ENCODE measurements around the gene PAPSS2. TPM values are rescaled to one million over a fixed set of nuclear protein-coding genes. Genes with fewer than 3 reads are reported as not detected.

Gene PAPSS2
- total and polyA plus RNA-seq, 2 experiments from 2014 or later, result 13.2 to 19.6 TPM

DNA sequence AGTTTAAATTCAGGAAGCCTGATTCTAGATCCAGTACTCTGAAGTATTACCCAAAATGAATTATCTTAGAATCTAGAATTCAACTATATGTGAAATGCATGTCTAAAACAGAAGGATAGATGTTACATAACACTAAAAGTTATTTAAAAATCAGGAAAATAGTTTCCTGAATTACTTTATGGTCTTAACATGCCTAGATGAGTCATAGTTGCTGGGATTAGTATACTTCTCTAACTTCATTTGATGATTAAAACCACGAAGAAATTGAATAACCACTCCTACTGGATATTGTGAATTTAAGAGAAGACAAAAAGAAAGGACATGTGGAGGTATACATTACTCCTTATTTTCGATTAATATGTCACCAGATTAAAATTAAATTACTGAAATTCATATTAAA is 92.9 kb downstream of the PAPSS2 start (continued):
- TF ChIP-seq, protein P1, sequence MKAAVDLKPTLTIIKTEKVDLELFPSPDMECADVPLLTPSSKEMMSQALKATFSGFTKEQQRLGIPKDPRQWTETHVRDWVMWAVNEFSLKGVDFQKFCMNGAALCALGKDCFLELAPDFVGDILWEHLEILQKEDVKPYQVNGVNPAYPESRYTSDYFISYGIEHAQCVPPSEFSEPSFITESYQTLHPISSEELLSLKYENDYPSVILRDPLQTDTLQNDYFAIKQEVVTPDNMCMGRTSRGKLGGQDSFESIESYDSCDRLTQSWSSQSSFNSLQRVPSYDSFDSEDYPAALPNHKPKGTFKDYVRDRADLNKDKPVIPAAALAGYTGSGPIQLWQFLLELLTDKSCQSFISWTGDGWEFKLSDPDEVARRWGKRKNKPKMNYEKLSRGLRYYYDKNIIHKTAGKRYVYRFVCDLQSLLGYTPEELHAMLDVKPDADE (IDR thresholded peaks at IDR 0.05), result no peak
- TF ChIP-seq CREB1 (CRISPR knock-in tag; IDR thresholded peaks at IDR 0.05; ENCODE audit: low read depth), result no peak
- no peak for TF ChIP-seq EZH2 (IDR thresholded peaks at IDR 0.05; ENCODE audit: low read depth, unreplicated experiment)
- no peak for TF ChIP-seq JUNB (IDR thresholded peaks at IDR 0.05; ENCODE audit: unreplicated experiment)

- H3K4me2 ChIP-seq, result no peak overlapping the region
- TF ChIP-seq, protein P1 (IDR thresholded peaks at IDR 0.05), result no peak
- no peak for TF ChIP-seq NANOG (IDR thresholded peaks at IDR 0.05; ENCODE audit: borderline replicate concordance)
- TF ChIP-seq ZNF331 (CRISPR knock-in tag; IDR thresholded peaks at IDR 0.05; ENCODE audit: low read depth), result no peak
- TF ChIP-seq ZNF462 (CRISPR knock-in tag; IDR thresholded peaks at IDR 0.05), result no peak
- TF ChIP-seq, protein P2, sequence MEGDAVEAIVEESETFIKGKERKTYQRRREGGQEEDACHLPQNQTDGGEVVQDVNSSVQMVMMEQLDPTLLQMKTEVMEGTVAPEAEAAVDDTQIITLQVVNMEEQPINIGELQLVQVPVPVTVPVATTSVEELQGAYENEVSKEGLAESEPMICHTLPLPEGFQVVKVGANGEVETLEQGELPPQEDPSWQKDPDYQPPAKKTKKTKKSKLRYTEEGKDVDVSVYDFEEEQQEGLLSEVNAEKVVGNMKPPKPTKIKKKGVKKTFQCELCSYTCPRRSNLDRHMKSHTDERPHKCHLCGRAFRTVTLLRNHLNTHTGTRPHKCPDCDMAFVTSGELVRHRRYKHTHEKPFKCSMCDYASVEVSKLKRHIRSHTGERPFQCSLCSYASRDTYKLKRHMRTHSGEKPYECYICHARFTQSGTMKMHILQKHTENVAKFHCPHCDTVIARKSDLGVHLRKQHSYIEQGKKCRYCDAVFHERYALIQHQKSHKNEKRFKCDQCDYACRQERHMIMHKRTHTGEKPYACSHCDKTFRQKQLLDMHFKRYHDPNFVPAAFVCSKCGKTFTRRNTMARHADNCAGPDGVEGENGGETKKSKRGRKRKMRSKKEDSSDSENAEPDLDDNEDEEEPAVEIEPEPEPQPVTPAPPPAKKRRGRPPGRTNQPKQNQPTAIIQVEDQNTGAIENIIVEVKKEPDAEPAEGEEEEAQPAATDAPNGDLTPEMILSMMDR (conservative IDR thresholded peaks at IDR 0.05; ENCODE audit: low read depth in 2 of 2), result no peak
- TF ChIP-seq EZH2phosphoT487 (IDR thresholded peaks at IDR 0.05; ENCODE audit: unreplicated experiment), result no peak
- no peak for TF ChIP-seq EZH2 (IDR thresholded peaks at IDR 0.05; ENCODE audit: low read depth, unreplicated experiment)
- no peak for TF ChIP-seq STAT1 (IDR thresholded peaks at IDR 0.05; ENCODE audit: unreplicated experiment)
- TF ChIP-seq ZNF114 (CRISPR knock-in tag; IDR thresholded peaks at IDR 0.05), result no peak
- TF ChIP-seq CREB1 (CRISPR knock-in tag; IDR thresholded peaks at IDR 0.05; ENCODE audit: low read depth), result no peak
- TF ChIP-seq JUNB (IDR thresholded peaks at IDR 0.05; ENCODE audit: unreplicated experiment), result no peak
- TF ChIP-seq POLR2AphosphoS5 (IDR thresholded peaks at IDR 0.05; ENCODE audit: low read depth), result no peak
- no peaks in the 10 kb centered on the region for H3K9me2 ChIP-seq (ENCODE audit: insufficient read depth)
- H3K36me3 ChIP-seq (ENCODE audit: insufficient read depth), result no peaks in the 10 kb centered on the region; the same call in 1 of the 2 replicates
- H3K36me3 Mint-ChIP-seq (ENCODE audit: low read depth), result peaks cover 30% of the 10 kb centered on the region; the same call in 2 of the 3 replicates
- H3K4me1 ChIP-seq (ENCODE audit: insufficient read depth), result peaks cover 37% of the 10 kb centered on the region
- DNase-seq (ENCODE audit: low spot score) (no peak), ATAC-seq (no peak)
- H2AFZ ChIP-seq, result no peak overlapping the region
- H3K27me3 Mint-ChIP-seq (ENCODE audit: insufficient read depth, low read depth, poor library complexity), result no peaks in the 10 kb centered on the region
- H3F3A ChIP-seq (replicated peaks; ENCODE audit: low read depth), result no peaks in the 10 kb centered on the region; the same call in 1 of the 2 replicates
- H3K4me3 Mint-ChIP-seq, result no peak overlapping the region
- no peaks in the 10 kb centered on the region for H3K79me2 ChIP-seq (replicated peaks; ENCODE audit: insufficient read depth)
- peaks cover 42% of the 10 kb centered on the region for H3K4me1 Mint-ChIP-seq
- no peak overlapping the region for H3K4me3 ChIP-seq
- H4K20me1 ChIP-seq (replicated peaks; ENCODE audit: insufficient read depth), result no peaks in the 10 kb centered on the region
- H3K9me3 Mint-ChIP-seq, result no peaks in the 10 kb centered on the region
- H3K27me3 ChIP-seq (ENCODE audit: insufficient read depth), result no peaks in the 10 kb centered on the region
- H3K27ac Mint-ChIP-seq, result no peak overlapping the region; the same call in 1 of the 2 replicates
- H3K27ac ChIP-seq (ENCODE audit: low read depth), result no peak overlapping the region
Observed at GRCh38 chr10:87753995-87754866, 94.6 kb downstream of the PAPSS2 start.

All from GM23338 (cell line).